ENCODE results near the gene OSBPL2.

GRCh38 chr20:62327726-62328495 is 89.6 kb downstream of the OSBPL2 start:
- TF ChIP-seq FOXM1 (IDR thresholded peaks at IDR 0.05; ENCODE audit: borderline replicate concordance, low read depth) (no peak), TAF1 (IDR thresholded peaks at IDR 0.05; ENCODE audit: low read depth) (no peak), MAX (IDR thresholded peaks at IDR 0.05) (no peak), EGR1 (IDR thresholded peaks at IDR 0.05) (no peak), EP300 (IDR thresholded peaks at IDR 0.05; ENCODE audit: borderline replicate concordance) (no peak), NFIC (IDR thresholded peaks at IDR 0.05) (no peak), RAD21 (IDR thresholded peaks at IDR 0.05; ENCODE audit: low read depth) (no peak), TEAD4 (IDR thresholded peaks at IDR 0.05) (no peak)
- TF ChIP-seq, protein P1, sequence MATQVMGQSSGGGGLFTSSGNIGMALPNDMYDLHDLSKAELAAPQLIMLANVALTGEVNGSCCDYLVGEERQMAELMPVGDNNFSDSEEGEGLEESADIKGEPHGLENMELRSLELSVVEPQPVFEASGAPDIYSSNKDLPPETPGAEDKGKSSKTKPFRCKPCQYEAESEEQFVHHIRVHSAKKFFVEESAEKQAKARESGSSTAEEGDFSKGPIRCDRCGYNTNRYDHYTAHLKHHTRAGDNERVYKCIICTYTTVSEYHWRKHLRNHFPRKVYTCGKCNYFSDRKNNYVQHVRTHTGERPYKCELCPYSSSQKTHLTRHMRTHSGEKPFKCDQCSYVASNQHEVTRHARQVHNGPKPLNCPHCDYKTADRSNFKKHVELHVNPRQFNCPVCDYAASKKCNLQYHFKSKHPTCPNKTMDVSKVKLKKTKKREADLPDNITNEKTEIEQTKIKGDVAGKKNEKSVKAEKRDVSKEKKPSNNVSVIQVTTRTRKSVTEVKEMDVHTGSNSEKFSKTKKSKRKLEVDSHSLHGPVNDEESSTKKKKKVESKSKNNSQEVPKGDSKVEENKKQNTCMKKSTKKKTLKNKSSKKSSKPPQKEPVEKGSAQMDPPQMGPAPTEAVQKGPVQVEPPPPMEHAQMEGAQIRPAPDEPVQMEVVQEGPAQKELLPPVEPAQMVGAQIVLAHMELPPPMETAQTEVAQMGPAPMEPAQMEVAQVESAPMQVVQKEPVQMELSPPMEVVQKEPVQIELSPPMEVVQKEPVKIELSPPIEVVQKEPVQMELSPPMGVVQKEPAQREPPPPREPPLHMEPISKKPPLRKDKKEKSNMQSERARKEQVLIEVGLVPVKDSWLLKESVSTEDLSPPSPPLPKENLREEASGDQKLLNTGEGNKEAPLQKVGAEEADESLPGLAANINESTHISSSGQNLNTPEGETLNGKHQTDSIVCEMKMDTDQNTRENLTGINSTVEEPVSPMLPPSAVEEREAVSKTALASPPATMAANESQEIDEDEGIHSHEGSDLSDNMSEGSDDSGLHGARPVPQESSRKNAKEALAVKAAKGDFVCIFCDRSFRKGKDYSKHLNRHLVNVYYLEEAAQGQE (IDR thresholded peaks at IDR 0.05; ENCODE audit: low read depth) = no peak

Measured in Ishikawa (cell line).